H1 (cell line): ENCODE measurements around the gene UBE2O. TPM values are rescaled to one million over a fixed set of nuclear protein-coding genes. Genes with fewer than 3 reads are reported as not detected.

Experiments
- CTCF ChIA-PET: fragments of 300-600 bp; sonication (Branson Sonifier 250); formaldehyde crosslinking; loops from one replicate; lab custom pipeline; 2021; ENCODE audit not compliant: partially characterized antibody; lab: Charles Lee
- POLR2A ChIA-PET: fragments of 300-600 bp; sonication (Branson Sonifier 250); formaldehyde crosslinking; loops from one replicate; lab custom pipeline; 2021; ENCODE audit warnings: inconsistent platforms; ENCODE audit not compliant: partially characterized antibody; lab: Charles Lee
- DNase-seq, 2 experiments: peaks; one replicate each; pipeline versions ENCODE4 v3.0.0 to v3.0.0-alpha.2; 2010 to 2022; ENCODE audit warnings: low spot score in 2 of 2, low read depth in 1 of 2, mixed read lengths in 1 of 2
- FAIRE-seq: peaks from 2 replicates; lab custom pipeline; 2011; peaks lifted over from hg19 to GRCh38; lab: Jason Lieb, UNC
- H2AFZ ChIP-seq: 2 replicates; pipeline ENCODE4 v1.8.1; 2012; ENCODE audit warnings: low read length, inconsistent platforms
- H2AK5ac ChIP-seq: 2 replicates; pipeline ENCODE4 v1.6.1; 2013; ENCODE audit warnings: low read depth, low read length
- H2BK120ac ChIP-seq: replicated peaks from 2 replicates; pipeline ENCODE3; 2013; ENCODE audit warnings: low read depth, low read length, inconsistent platforms
- H2BK12ac ChIP-seq: 2 replicates; pipeline ENCODE4 v1.6.1; 2013; ENCODE audit warnings: low read depth, low read length
- H2BK15ac ChIP-seq: 2 replicates; pipeline ENCODE4 v1.6.1; 2013; ENCODE audit warnings: low read length
- H2BK20ac ChIP-seq: 2 replicates; pipeline ENCODE4 v1.6.1; 2013; ENCODE audit warnings: low read length
- H2BK5ac ChIP-seq: 2 replicates; pipeline ENCODE4 v1.6.1; 2013; ENCODE audit warnings: low read depth, low read length
- H3K14ac ChIP-seq: 2 replicates; pipeline ENCODE4 v1.6.1; 2013; ENCODE audit warnings: inconsistent platforms; ENCODE audit not compliant: insufficient read length
- H3K18ac ChIP-seq: 2 replicates; pipeline ENCODE4 v1.6.1; 2013; ENCODE audit warnings: low read length; ENCODE audit errors: extremely low read depth
- H3K23ac ChIP-seq: 2 replicates; pipeline ENCODE4 v1.6.1; 2013; ENCODE audit warnings: inconsistent platforms; ENCODE audit not compliant: insufficient read length
- H3K23me2 ChIP-seq: 2 replicates; pipeline ENCODE4 v1.6.1; 2013; ENCODE audit warnings: low read depth, low read length
- H3K27ac ChIP-seq: 2 replicates; pipeline ENCODE4 v1.6.1; 2011; ENCODE audit warnings: low read depth, low read length, inconsistent platforms
- H3K27me3 ChIP-seq, 4 experiments: replicated peaks in 1 of 4; 1 replicate in 1 of 4; 2 replicates in 3 of 4; pipeline versions ENCODE4 v1.6.1 to v1.8.1; 2011 to 2013; ENCODE audit warnings: low read length in 3 of 4, mild to moderate bottlenecking in 3 of 4, inconsistent platforms in 2 of 4, mixed read lengths in 2 of 4, moderate library complexity in 1 of 4; ENCODE audit not compliant: control insufficient read depth in 3 of 4, insufficient read depth in 3 of 4; ENCODE audit errors: extremely low read depth in 1 of 4
- H3K36me3 ChIP-seq, 4 experiments: 2 replicates each; pipeline versions ENCODE4 v1.6.1 to v1.8.1; 2011 to 2013; ENCODE audit warnings: mild to moderate bottlenecking in 4 of 4, low read length in 3 of 4, moderate library complexity in 2 of 4, control low read depth in 1 of 4, inconsistent platforms in 1 of 4; ENCODE audit not compliant: insufficient read depth in 4 of 4, control insufficient read depth in 2 of 4
- H3K4ac ChIP-seq: replicated peaks from 2 replicates; pipeline ENCODE3; 2013; ENCODE audit warnings: low read length, low read depth, mixed read lengths, inconsistent platforms; ENCODE audit not compliant: insufficient read length
- H3K4me1 ChIP-seq, 4 experiments: replicated peaks in 1 of 4; 1 replicate in 1 of 4; 2 replicates in 3 of 4; pipeline versions ENCODE4 v1.6.1 to v1.8.1; 2011 to 2013; ENCODE audit warnings: low read length in 3 of 4, inconsistent platforms in 2 of 4, mixed read lengths in 1 of 4; ENCODE audit not compliant: insufficient read depth in 4 of 4, control insufficient read depth in 3 of 4
- H3K4me2 ChIP-seq, 2 experiments: 2 replicates each; pipeline versions ENCODE4 v1.6.1 to v1.8.1; 2011 to 2013; ENCODE audit warnings: low read depth in 2 of 2, low read length in 2 of 2, control low read depth in 1 of 2, inconsistent platforms in 1 of 2, mild to moderate bottlenecking in 1 of 2; ENCODE audit not compliant: insufficient read depth in 1 of 2
- H3K4me3 ChIP-seq, 4 experiments: fragments of 200-600, 300-600 bp in 1 of 4; sonication (generic), shearing (Covaris generic), sonication (Bioruptor Twin) in 1 of 4; 2 replicates each; pipeline versions ENCODE4 v1.5.1 to v1.8.1; 2011 to 2016; ENCODE audit warnings: low read length in 4 of 4, low read depth in 3 of 4, control low read depth in 2 of 4, inconsistent platforms in 2 of 4, mild to moderate bottlenecking in 2 of 4, mixed read lengths in 1 of 4, moderate library complexity in 1 of 4; ENCODE audit not compliant: insufficient read depth in 2 of 4; ENCODE audit errors: extremely low read depth in 1 of 4
- H3K56ac ChIP-seq: replicated peaks from 2 replicates; pipeline ENCODE3; 2013; ENCODE audit warnings: low read depth, mild to moderate bottlenecking, mixed read lengths, low read length, inconsistent platforms; ENCODE audit not compliant: insufficient read length
- H3K79me1 ChIP-seq: 2 replicates; pipeline ENCODE4 v1.6.1; 2013; ENCODE audit warnings: low read depth, low read length, control low read depth
- H3K79me2 ChIP-seq, 2 experiments: 2 replicates each; pipeline versions ENCODE4 v1.6.1 to v1.8.1; 2012 to 2013; ENCODE audit warnings: low read length in 2 of 2, mild to moderate bottlenecking in 2 of 2, inconsistent platforms in 1 of 2; ENCODE audit not compliant: insufficient read depth in 2 of 2, control insufficient read depth in 1 of 2
- H3K9ac ChIP-seq, 4 experiments: replicated peaks in 1 of 4; 1 replicate in 1 of 4; 2 replicates in 3 of 4; pipeline versions ENCODE4 v1.6.1 to v1.8.1; 2011 to 2013; ENCODE audit warnings: low read depth in 3 of 4, low read length in 3 of 4, control low read depth in 2 of 4, mild to moderate bottlenecking in 2 of 4, moderate library complexity in 2 of 4, inconsistent platforms in 1 of 4; ENCODE audit errors: extremely low read depth in 1 of 4
- H3K9me3 ChIP-seq, 2 experiments: 2 replicates each; pipeline versions ENCODE4 v1.6.1 to v1.8.1; 2012 to 2013; ENCODE audit warnings: mild to moderate bottlenecking in 2 of 2, moderate library complexity in 2 of 2, control low read depth in 1 of 2, inconsistent platforms in 1 of 2, low read depth in 1 of 2, low read length in 1 of 2, mixed read lengths in 1 of 2; ENCODE audit not compliant: insufficient read depth in 2 of 2
- H4K20me1 ChIP-seq, 2 experiments: replicated peaks in 1 of 2; 2 replicates each; pipeline versions ENCODE3 to v1.8.1; 2011 to 2013; ENCODE audit warnings: inconsistent platforms in 2 of 2, low read length in 2 of 2, mild to moderate bottlenecking in 1 of 2; ENCODE audit not compliant: insufficient read depth in 2 of 2, control insufficient read depth in 1 of 2
- H4K5ac ChIP-seq: 2 replicates; pipeline ENCODE4 v1.6.1; 2013; ENCODE audit warnings: low read length, low read depth, mixed read lengths, inconsistent platforms; ENCODE audit not compliant: insufficient read length
- H4K8ac ChIP-seq: 2 replicates; pipeline ENCODE4 v1.8.0; 2013; ENCODE audit warnings: mild to moderate bottlenecking, moderate library complexity, low read length, inconsistent platforms; ENCODE audit not compliant: insufficient read depth; ENCODE audit errors: extremely low read depth
- H4K91ac ChIP-seq: replicated peaks from 2 replicates; pipeline ENCODE3; 2013; ENCODE audit warnings: low read length, mixed read lengths, inconsistent platforms; ENCODE audit not compliant: insufficient read length
- BRCA1 ChIP-seq: IDR thresholded peaks from 2 replicates; pipeline ENCODE4 v1.6.1; 2012; ENCODE audit warnings: low read depth, low read length, improper control_type of control experiment
- EGR1 ChIP-seq: IDR thresholded peaks from 2 replicates; pipeline ENCODE4 v1.6.1; 2011; ENCODE audit warnings: low read depth, low read length, borderline replicate concordance
- EP300 ChIP-seq, 2 experiments: IDR thresholded peaks; 1 replicate in 1 of 2; 2 replicates in 1 of 2; pipeline ENCODE4 v1.6.1; 2011 to 2012; ENCODE audit warnings: low read depth in 2 of 2, low read length in 2 of 2, mild to moderate bottlenecking in 2 of 2, borderline replicate concordance in 1 of 2, inconsistent platforms in 1 of 2, moderate library complexity in 1 of 2
- GTF2F1 ChIP-seq: IDR thresholded peaks from 2 replicates; pipeline ENCODE4 v1.6.1; 2012; ENCODE audit warnings: low read depth, low read length, improper control_type of control experiment, borderline replicate concordance
- POLR2A ChIP-seq, 2 experiments: IDR thresholded peaks; 1 replicate in 1 of 2; 2 replicates in 1 of 2; pipeline ENCODE4 v1.6.1; 2011; ENCODE audit warnings: low read depth in 2 of 2, low read length in 2 of 2, mild to moderate bottlenecking in 2 of 2; ENCODE audit errors: control extremely low read depth in 1 of 2
- RAD21 ChIP-seq, 2 experiments: IDR thresholded peaks in 1 of 2; conservative IDR thresholded peaks in 1 of 2; 2 replicates each; pipeline ENCODE4 v1.6.1; 2011; ENCODE audit warnings: low read depth in 2 of 2, low read length in 2 of 2, improper control_type of control experiment in 1 of 2, inconsistent platforms in 1 of 2, mild to moderate bottlenecking in 1 of 2, moderate library complexity in 1 of 2
- SIRT6 ChIP-seq: IDR thresholded peaks from one replicate; pipeline ENCODE4 v1.7.1; 2012; ENCODE audit warnings: low read length, inconsistent platforms
- SIX5 ChIP-seq: IDR thresholded peaks from 2 replicates; pipeline ENCODE4 v1.6.1; 2011; ENCODE audit warnings: mild to moderate bottlenecking, low read depth, low read length
- SP4 ChIP-seq: IDR thresholded peaks from 2 replicates; pipeline ENCODE4 v1.6.1; 2012; ENCODE audit warnings: low read length, inconsistent platforms
- TAF1 ChIP-seq: IDR thresholded peaks from 2 replicates; pipeline ENCODE4 v1.6.1; 2011; ENCODE audit warnings: mild to moderate bottlenecking, low read depth, low read length
- WGBS, 2 experiments: shearing (Covaris generic) in 1 of 2; methylation state at CpG; one replicate each; pipeline versions ENCODE4 v1.1.6 to v1.1.7; 2013 to 2015; ENCODE audit warnings: low lambda C conversion rate in 2 of 2, mixed read lengths in 2 of 2, inconsistent platforms in 1 of 2, low coverage in 1 of 2, missing lambda C conversion rate in 1 of 2; ENCODE audit not compliant: insufficient replicate concordance in 2 of 2, insufficient coverage in 1 of 2, insufficient read length in 1 of 2; ENCODE audit errors: extremely low coverage in 1 of 2, missing lambda C conversion rate in 1 of 2; 5-methylcytosine and 5-hydroxymethylcytosine counted together
- polyA plus RNA-seq, 7 experiments: library from polyadenylated mRNA; depleted of rRNA in 3 of 7; stranded (reverse) in 5 of 7; unstranded in 2 of 7; fragments of >200 nt in 5 of 7; fragments of 200-250 nt in 2 of 7; gene quantifications; 1 replicate in 5 of 7; 2 replicates in 1 of 7; 4 replicates in 1 of 7; pipeline versions ENCODE4 v1.2.1 to v1.2.3, GENCODE V29; 2011 to 2013; ENCODE audit warnings: missing spikeins in 2 of 7, mixed read lengths in 2 of 7
- total RNA-seq: library from RNA; stranded (reverse); fragmentation: NEBNext Ultra II Directional; extraction: Animal tissue kit (Norgen Biotek cat#: 25700); gene quantifications from 2 replicates; pipeline ENCODE4 v1.2.1, GENCODE V29; 2021

The UBE2O gene
- total and polyA plus RNA-seq, 2 of the 8 experiments (the other 6 are each of a cell fraction or from before 2014, with no cell fraction given) = 24.4 to 63.0 TPM

DNA sequence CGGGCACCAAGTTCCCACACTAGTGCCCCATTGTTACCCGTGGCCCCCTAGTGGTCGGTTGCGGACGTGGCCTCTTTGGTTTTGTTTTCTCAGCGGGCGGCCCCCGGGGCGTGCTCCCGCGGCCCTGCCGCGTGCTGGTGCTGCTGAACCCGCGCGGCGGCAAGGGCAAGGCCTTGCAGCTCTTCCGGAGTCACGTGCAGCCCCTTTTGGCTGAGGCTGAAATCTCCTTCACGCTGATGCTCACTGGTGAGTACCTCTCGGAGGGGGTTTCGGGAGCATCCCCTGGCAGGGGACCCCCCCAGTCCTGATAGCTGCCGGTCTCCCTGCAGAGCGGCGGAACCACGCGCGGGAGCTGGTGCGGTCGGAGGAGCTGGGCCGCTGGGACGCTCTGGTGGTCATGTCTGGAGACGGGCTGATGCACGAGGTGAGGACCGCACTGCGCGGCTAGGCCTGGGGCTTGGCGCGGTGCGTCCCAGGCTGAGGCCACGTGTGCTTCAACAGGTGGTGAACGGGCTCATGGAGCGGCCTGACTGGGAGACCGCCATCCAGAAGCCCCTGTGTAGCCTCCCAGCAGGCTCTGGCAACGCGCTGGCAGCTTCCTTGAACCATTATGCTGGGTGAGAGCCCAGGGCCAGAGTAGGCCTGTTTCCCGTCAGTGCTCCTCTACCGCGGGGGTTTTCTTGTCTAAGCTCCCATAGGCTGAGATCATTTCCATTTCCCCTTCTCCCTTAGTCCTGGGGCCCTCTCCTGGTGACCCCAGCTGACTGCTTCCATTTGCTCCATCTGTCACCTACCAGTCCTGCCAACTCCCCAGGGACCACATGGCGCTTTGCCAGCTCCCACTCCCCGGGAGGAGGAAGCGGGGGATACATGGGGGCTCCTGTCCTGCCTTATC lies 66.8 kb downstream of the UBE2O start:
- Histone ChIP-seq H4K8ac (no peak overlapping the region; the same call in 1 of the 2 replicates), H3K56ac (no peak overlapping the region), H2BK5ac (no peak overlapping the region), H3K79me2 (no peaks in the 10 kb centered on the region), H3K9ac (no peak overlapping the region), H3K14ac (no peak overlapping the region), H3K4me3 (peak overlapping the region in 1 of 4 experiments; percentile 80; a peak in 2 of 8 replicates), H3K4me2 (peak overlapping the region; percentile 92 to 95), H3K79me1 (no peaks in the 10 kb centered on the region; the same call in 1 of the 2 replicates), H3K18ac (peak overlapping the region; percentile 81; the same call in 1 of the 2 replicates), H3K23me2 (peaks cover 23% of the 10 kb centered on the region), H2BK120ac (no peak overlapping the region), H3K4me1 (peaks cover 5 to 47% (median 28%) of the 10 kb centered on the region in 4 experiments), H2BK15ac (peak overlapping the region; percentile 81; the same call in 1 of the 2 replicates), H2AFZ (no peak overlapping the region), H3K36me3 (peaks cover 2 to 8% (median 3%) of the 10 kb centered on the region in 4 experiments; a peak in 4 of 8 replicates), H4K91ac (peak overlapping the region; percentile 52), H4K20me1 (peaks cover 0 to 5% of the 10 kb centered on the region in 2 experiments), H4K5ac (no peak overlapping the region), H3K27ac (no peak overlapping the region), H3K9me3 (no peaks in the 10 kb centered on the region), H3K27me3 (peaks cover 18 to 47% (median 33%) of the 10 kb centered on the region in 4 experiments; a peak in 6 of 7 replicates), H3K23ac (no peak overlapping the region), H2AK5ac (peak overlapping the region; percentile 27; the same call in 1 of the 2 replicates), H2BK12ac (peak overlapping the region; percentile 29; the same call in 1 of the 2 replicates), H2BK20ac (no peak overlapping the region), H3K4ac (peak overlapping the region; percentile 90)
- FAIRE-seq = no peak
- WGBS, 2 experiments = 57% methylated on average over 48 of the region's 52 CpGs; no CpG with 5 or more reads in 1 of the 2 experiments
- CTCF ChIA-PET = interaction anchor here (0.7 to 28.1 kb wide), 27 partner anchors 10 to 503 kb away, joined by 3 to 635 read pairs (median 7); partner anchors contain the start of genes FBF1, PRPSAP1, QRICH2 and UBE2O
- peak in 1 of 2 experiments; percentile 96 for DNase-seq
- POLR2A ChIA-PET = interaction anchor here (0.6 to 4.0 kb wide), 5 partner anchors 21 to 409 kb away, joined by 3 to 15 read pairs (median 9); partner anchors contain the start of gene PRPSAP1
- TF ChIP-seq SIX5 (no peak), BRCA1 (no peak), SP4 (no peak), GTF2F1 (no peak; the same call in 1 of the 2 replicates), TAF1 (no peak), POLR2A (IDR thresholded peaks at IDR 0.05; ENCODE audit: control extremely low read depth in 1 of 2, low read depth in 2 of 2, low read length in 2 of 2) (no peak), EGR1 (0 out of 2 replicates have a peak, but pooled peaks have one; percentile 44), EP300 (IDR thresholded peaks at IDR 0.05; ENCODE audit: borderline replicate concordance in 1 of 2, low read depth in 2 of 2, low read length in 2 of 2) (no peak), RAD21 (IDR thresholded peaks at IDR 0.05 in 1 of 2, conservative IDR thresholded peaks at IDR 0.05 in 1 of 2; ENCODE audit: low read depth in 2 of 2, low read length in 2 of 2) (peak; percentile 31 to 56; a peak in 3 of 4 replicates), SIRT6 (no peak)
